CD4-positive, alpha-beta T cell treated with Interferon gamma for 1 hour (primary cell): ENCODE data around the gene ZNF521.

ENCODE experiments used
- DNase-seq: peaks from one replicate; pipeline ENCODE4 v3.0.0-alpha.2; 2020

Gene ZNF521

GRCh38 chr18:25113566-25113965 lies 238.4 kb downstream of the ZNF521 start:
- no peak for DNase-seq

- no peak for DNase-seq
Observed at GRCh38 chr18:25112821-25113434, 239.0 kb downstream of the ZNF521 start.

DNA sequence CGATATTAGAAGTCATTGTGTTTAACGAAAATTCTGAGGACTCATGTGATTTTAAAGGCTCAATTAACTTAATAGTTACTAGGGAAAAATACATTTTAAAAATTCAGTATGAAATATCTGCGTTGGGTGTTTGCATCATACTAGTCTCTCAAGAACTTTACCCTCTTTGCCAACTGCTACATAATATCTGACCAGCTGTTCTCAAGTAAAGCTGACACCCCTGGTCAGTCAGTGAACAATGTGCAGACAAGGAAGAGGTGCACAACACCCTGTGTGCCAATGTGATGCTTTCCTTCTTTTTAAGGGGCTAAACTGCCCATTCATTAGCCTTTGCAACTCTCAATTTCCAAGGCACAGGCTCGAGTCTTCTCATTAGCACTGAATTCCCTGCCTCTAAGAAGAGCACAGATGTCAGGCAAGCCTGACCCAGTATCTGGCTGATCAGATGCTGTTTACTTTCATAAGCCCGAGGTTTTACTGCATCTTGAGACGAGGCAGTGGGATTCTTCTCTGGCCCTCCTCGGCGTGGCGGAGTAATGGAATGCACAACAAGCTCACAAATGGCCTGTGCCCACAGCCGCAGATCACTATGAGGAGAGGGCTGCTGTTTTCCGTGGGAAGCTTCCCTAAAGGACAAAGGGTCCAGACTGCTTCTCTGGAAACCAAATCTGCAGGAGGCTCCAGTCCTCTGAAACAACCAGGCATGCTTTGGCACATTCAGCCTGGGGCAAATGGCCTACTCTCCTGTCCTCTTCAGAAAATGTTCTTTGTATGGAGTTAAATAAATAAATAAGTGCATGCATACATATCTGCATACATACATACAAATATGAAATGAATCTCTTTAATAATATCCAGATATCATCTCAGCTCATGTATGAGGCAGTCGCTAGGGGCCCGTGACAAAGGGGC lies 240.3 kb downstream of the ZNF521 start:
- DNase-seq, result no peak

- DNase-seq, result no peak
Observed at GRCh38 chr18:25109484-25109883, 242.5 kb downstream of the ZNF521 start.

- no peak for DNase-seq
Observed at GRCh38 chr18:25103468-25104155, 248.4 kb downstream of the ZNF521 start.

DNA sequence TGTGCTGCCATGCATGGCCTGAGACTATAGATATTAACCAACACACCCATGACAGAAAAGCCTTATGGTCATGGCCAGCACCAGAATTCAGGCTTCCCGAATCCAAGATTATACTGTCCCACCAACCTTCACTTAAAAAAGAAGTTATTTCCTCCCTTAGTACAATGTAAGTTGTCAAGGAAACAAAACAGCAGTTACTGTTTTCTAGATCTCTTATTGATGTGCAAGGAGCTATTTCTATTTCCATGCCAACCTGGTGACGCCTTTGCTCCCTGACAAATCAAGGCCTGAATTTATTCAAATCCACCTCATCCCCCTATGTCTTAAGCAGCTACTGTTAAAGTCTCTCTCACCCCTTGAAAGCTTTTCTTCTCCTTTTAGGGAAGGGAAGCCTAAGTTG lies 249.3 kb downstream of the ZNF521 start:
- DNase-seq, result no peak

DNA sequence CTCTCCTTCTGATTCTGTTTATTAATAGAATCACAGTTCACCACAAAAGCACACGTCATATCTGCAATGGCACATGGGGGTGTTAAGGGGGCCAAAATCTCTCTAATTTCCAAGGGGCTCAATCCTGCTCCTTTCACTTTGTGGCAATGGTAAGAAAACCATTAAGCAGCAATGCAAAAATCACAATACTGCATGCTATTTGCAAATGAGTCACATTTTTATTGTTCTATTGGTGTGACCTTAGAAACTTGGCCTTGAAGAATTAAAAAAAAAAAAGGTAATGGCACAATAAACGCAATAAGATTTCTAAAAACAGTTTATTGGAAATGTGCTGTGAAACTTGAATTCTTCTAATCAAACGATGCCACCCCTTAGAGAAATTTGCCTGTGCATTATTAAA lies 251.5 kb downstream of the ZNF521 start:
- no peak for DNase-seq

GRCh38 chr18:25099895-25100294 lies 252.1 kb downstream of the ZNF521 start:
- no peak for DNase-seq

- no peak for DNase-seq
Observed at GRCh38 chr18:25097569-25098056, 254.4 kb downstream of the ZNF521 start.

DNA sequence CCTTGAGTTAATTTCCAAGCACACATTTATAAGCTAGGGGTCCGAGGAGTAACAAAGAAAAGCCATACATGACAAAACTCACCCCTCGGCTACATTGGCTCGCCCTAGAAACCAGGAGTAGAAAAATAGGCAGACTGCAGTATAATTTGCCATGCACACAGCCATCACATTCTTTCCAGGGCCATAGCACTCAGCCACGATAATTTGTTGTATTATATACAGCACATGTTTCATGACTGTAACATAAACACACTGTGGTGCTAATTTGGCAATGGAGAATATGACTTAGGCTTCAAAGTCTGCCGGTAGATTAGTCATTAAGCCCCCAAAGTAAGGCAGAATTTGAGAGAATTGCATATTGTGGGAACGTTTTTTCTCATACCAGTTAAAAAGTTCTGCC lies 254.9 kb downstream of the ZNF521 start:
- DNase-seq, result no peak

DNA sequence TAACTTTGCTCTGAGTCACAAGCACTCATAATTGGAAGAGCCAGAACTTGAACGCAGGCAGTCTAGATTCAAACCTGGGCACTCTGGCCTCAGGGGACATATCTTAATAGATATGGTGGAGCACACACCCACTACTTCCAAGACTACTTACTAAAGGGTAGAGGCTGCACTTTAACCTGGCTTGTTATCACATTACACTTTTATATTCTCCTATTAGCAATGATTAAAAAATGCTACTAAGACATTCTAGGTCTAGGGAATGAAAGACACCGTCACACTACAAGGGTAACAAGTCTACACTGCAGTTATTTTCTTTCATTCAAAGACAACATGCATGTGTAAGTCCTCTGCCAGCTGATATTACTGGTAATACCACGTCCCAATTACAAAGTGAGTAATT lies 258.8 kb downstream of the ZNF521 start:
- DNase-seq, result no peak

DNA sequence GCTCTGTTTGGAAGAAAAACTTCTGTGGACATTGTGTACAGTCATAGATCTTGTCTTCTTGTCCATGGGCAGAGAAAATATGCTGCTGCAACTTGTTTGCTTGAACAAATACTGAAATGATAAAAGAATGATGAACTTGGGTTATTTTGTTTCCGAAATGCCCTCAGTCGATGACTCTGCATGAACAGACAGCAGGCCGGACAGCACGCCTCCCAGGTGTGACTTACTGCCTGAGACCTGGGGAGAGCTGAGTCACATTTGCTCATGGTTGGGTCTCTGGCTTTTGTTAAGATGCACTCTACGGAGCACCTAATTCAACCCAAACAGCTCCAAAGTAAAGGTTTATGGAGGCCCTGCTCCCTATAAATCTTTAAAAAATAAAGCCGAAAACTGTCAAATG lies 262.5 kb downstream of the ZNF521 start:
- no peak for DNase-seq

DNA sequence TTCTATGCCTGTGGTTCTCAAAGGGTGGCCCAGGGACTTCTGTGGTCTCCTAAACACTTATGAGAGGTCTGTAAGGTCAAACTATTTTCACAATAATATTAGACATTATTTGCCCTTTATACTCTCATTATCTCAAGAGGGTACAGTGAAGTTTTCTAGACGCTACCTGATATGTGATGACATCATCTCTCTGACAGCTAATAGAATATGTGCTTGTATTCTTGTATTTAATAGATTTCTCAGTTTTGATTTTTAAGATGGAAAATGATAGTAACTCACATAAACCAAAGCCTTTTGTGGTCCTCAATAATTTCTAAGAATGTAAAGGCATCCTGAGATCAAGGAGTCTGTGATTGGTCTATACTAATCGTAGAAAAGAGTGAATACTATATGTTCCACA lies 265.1 kb downstream of the ZNF521 start:
- no peak for DNase-seq

DNA sequence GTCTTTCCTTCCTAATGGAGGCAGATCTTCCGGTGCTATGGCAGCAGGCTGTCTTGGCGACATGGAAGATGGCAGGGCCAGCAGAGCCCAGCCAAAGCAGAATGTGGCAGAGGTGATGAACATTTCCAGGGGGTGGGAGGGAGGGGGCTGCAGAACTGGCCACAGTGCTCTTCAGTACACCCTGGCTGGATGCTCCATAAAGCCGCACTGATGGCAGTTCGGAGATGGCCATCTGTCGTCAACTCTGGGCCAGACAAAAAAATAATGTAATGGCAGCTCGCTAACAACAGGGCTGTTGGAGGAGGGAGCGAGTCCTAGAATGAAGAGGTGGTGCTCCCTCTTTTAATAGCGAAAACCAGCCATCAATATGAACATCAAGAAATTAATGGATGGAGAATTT lies 271.0 kb downstream of the ZNF521 start:
- no peak for DNase-seq

DNA sequence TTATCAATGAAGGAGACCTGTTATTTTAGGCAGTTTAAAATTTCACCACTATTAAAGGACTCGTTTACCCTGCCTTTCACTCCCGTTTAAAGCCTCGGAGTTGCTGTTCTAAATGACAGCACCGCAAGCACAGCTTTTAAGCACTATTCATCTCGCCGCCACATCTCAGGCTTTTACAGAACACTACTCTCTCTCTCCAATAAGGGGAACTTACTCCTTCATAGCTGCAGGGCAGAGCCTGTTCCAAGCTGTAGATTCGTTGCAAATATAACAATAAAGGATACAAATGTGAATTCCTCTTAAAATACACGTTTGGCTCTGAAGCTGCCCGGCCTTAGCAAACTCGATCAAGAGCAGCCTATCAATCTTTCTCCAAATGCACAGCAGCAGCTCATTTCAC lies 271.8 kb downstream of the ZNF521 start:
- DNase-seq, result no peak

DNA sequence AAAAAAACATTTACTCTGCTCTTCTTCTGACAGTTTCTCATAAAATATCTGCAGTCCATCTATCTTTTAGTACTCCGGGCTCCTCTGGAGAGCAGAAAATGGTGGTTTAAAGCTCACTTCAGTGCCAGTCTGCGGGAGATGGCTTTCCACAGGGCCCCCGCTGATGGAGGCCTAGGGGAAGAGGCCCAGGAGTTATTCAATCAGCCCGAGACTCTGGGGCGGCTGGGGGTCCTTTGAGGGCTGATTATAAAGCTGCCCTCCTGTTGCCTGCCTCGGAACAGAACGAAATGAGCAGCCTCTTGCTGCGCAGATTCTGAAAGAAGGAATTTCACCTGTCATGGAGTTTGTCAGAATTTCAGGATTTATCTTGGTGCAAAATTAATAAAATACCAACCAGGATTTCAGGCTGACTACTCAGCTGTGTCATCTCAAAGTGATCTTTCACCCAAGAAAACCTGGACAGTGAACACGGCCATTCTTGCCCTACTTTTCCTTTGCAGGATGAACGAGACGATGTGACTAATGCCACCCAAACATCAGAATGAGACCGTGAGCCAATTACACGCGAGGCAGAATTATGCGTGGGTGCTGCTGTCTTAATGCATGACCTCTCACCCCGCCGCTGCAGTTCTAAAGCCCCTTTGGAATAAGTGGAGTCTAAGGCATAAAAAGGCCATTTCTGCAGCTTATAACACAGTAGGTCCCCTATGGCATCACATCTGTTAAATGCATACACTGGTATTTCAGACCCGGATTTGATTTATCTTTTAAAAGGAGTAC lies 273.8 kb downstream of the ZNF521 start:
- DNase-seq, result no peak

GRCh38 chr18:25077038-25077943 lies 274.7 kb downstream of the ZNF521 start:
- DNase-seq, result no peak

DNA sequence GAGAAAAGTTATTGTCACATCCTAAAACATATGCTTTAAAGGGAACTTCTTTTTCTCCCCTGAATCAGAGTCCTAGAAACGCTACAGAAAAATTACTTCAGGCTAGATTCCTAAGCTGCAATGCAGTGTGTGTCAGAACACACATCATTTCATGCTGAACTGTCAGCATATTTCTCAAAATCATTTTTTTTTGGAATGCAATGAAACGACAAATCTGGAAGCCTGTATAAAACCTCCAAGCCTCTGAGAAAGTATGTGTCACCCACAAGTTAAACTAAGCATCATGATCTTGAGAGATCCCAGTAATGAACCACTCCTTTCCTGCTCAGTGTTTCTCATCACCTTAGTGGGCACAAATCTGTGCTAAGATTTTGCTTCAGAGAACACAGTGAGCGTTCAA lies 276.2 kb downstream of the ZNF521 start:
- no peak for DNase-seq

DNA sequence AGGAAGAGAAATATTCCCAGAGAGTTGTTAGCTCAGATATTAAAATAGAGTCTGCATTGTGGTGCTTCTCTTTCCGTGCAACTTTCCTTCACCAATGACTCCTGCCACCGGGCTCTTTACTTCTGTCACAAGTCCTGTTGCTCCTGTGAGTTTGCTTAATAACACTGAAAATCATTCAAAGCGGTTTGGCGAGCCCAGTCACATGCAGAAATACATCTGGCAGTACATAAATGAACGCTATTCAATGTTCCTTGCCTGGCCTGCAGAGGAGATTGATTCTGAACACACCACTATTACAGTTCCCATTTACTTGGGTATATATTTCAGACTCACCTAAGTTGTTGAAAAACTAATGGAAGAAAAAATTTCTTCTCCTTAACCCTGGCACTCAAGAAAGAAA lies 276.6 kb downstream of the ZNF521 start:
- no peak for DNase-seq

DNA sequence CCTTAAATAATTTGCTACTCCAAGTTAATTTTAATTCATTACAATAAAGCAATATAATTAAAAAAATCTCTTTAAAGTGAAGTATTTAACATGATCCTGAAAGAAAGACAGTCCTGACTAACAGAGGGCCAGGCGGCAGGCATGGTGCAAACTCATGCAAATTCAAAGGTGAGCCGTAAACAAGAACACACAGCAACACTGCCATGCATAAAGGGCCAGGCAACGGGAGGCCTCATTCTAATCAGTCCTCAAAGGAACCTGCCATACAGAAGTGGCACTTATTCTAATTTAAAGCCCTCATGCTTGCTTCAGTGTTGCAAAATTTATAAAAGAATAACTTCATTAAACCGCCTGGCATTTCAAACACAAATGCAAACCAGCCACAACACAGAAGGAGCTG lies 277.0 kb downstream of the ZNF521 start:
- DNase-seq, result no peak

- no peak for DNase-seq
Observed at GRCh38 chr18:25072205-25072604, 279.8 kb downstream of the ZNF521 start.
